Measurements from ENCODE around the gene POLA1. TPM values are rescaled to one million over a fixed set of nuclear protein-coding genes. Genes with fewer than 3 reads are reported as not detected.
A peak's percentile ranks its signal among the peaks of the same experiment; 100 is the strongest.
"Not testable (repeated sequence)": the region's sequence is repeated elsewhere in the genome, so short reads cannot be mapped to it uniquely, and the experiment has no call there.

The POLA1 gene, protein sequence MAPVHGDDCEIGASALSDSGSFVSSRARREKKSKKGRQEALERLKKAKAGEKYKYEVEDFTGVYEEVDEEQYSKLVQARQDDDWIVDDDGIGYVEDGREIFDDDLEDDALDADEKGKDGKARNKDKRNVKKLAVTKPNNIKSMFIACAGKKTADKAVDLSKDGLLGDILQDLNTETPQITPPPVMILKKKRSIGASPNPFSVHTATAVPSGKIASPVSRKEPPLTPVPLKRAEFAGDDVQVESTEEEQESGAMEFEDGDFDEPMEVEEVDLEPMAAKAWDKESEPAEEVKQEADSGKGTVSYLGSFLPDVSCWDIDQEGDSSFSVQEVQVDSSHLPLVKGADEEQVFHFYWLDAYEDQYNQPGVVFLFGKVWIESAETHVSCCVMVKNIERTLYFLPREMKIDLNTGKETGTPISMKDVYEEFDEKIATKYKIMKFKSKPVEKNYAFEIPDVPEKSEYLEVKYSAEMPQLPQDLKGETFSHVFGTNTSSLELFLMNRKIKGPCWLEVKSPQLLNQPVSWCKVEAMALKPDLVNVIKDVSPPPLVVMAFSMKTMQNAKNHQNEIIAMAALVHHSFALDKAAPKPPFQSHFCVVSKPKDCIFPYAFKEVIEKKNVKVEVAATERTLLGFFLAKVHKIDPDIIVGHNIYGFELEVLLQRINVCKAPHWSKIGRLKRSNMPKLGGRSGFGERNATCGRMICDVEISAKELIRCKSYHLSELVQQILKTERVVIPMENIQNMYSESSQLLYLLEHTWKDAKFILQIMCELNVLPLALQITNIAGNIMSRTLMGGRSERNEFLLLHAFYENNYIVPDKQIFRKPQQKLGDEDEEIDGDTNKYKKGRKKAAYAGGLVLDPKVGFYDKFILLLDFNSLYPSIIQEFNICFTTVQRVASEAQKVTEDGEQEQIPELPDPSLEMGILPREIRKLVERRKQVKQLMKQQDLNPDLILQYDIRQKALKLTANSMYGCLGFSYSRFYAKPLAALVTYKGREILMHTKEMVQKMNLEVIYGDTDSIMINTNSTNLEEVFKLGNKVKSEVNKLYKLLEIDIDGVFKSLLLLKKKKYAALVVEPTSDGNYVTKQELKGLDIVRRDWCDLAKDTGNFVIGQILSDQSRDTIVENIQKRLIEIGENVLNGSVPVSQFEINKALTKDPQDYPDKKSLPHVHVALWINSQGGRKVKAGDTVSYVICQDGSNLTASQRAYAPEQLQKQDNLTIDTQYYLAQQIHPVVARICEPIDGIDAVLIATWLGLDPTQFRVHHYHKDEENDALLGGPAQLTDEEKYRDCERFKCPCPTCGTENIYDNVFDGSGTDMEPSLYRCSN (N-terminal part only)
- 32.9 TPM for total RNA-seq

GRCh38 chrX:24693453-24694202, at the start of gene POLA1:
TSS of gene POLA1 (plus strand) at chrX:24693918. CDS start at chrX:24693962, 44 bp downstream.
- peak; percentile 97 for DNase-seq

DNA sequence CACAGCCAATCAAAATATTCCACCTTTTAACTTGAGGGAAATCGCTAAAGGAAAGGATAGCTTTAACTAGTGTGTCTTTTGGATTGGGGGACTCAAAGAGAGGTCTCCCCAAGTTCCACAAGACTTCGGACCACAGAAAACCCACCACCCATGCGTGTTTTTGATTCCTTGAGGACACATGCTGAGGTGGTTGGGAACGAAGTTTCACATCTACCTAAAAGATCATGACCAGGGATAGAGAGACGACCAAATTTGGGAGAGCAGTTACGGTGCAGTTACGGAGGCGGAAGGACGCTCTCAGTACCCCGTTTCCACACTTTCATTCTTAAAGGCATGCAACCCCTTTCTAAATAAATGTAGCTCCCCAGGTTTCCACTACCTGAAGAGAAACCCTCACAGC, 47.7 kb upstream of the POLA1 start:
- DNase-seq, result no peak

- DNase-seq, result peak; percentile 77
Measured at GRCh38 chrX:24646745-24647182, 47.0 kb upstream of the POLA1 start.

GRCh38 chrX:24647257-24648058, 46.3 kb upstream of the POLA1 start, which contains the start of gene PCYT1B:
TSS of gene PCYT1B (minus strand) at chrX:24647347. CDS start at chrX:24647105, 242 bp downstream.
- DNase-seq, result peak; percentile 91

- no peak for DNase-seq
Measured at GRCh38 chrX:24648495-24648894, 45.2 kb upstream of the POLA1 start.

DNA sequence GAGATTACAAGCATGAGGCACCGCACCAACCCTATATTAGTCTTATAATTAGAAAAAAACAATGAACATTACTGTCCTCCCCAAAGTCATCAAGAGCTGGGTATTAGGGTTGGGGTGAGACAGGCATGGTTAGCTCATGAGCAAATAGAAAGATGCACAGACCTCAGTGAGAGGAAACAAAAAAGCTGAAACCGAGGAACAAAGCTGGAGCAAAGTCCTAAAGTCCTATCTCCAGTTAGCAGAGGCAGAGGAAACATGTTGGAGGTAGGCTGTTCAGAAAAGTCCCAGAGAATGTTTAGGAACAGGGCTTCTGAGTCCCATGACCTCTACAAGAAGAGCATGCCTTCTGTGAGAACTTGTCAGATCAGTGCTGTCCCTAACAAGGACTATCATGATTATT, 41.9 kb upstream of the POLA1 start:
- DNase-seq, result no peak

GRCh38 chrX:24655679-24656078, 38.0 kb upstream of the POLA1 start:
- not testable (repeated sequence) for DNase-seq

GRCh38 chrX:24657671-24658386, 35.9 kb upstream of the POLA1 start:
- DNase-seq, result no peak

DNA sequence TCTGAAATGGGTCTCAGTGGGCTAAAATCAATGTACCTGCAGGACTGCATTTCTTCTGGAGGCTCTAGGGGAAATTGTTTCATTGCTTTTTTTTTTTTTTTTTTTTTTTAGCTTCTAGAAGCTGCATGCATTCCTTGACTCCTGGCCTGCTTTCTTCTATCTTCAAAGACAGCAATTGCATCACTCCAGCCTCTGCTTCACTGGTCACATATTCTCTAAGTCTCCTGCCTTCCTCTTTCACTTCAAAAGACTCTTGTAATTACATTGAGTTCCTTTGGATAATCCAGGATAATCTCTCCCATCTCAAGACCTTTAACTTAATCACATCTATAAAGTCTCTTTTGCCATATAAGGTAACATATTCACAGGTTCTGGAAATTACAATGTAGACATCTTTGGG, 35.3 kb upstream of the POLA1 start:
- DNase-seq, result no peak

GRCh38 chrX:24659106-24659505, 34.6 kb upstream of the POLA1 start:
- no peak for DNase-seq

DNA sequence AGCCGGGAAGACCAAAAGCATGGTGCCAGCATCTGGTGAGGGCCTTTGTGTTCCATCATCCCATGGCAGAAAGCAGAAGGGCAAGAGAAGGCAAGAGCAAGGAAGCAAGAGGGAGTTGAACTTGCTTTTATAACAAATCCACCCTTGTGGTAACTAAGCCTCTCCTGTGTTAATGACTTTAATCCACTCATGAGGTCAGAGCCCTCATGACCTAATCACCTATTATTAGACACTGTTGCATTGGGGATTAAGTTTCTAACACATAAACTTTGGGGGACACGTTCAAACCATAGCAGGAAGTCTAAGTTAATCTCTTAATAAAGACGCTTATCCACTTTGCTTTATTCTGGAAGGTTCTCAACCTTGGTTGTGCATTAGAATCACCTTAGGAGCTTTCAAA, 34.1 kb upstream of the POLA1 start:
- no peak for DNase-seq

DNA sequence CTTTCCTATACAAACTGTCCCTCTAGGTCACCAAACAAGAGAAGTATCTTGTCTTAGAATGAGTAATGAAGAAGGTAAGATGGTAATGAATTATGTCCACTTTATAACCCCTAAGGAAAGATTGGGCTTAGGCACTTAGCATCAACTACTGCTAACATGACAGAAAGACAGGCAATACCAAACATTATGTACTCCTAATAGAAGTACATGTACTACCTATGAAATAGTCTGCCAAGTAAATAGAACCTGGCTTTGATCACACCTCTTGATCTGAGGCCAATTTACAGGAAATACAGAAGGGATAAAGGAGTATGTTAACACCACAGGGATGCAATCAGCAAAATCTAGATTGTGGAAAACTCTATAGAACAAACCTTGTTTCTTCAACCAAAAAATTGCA, 32.4 kb upstream of the POLA1 start:
- no peak for DNase-seq

GRCh38 chrX:24662352-24662751, 31.4 kb upstream of the POLA1 start:
- DNase-seq, result no peak

DNA sequence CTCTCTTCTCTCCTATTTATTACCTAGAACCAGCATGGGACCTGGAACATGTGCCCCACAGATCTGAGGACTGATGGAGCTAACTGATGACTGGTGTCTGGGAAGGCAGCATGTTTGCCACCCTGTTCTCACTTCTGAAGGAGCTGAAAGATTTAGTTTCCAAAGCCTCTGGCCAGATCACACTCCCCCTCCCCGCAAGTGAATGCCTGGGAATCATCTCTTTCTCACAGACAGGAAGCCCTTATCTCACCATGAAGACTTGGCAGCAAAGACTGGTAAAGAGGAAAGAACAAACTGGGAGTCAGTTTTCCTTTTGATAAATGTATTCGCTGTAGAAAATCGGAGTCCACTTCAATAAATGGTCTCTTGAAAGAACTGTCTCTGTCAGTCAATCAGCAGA, 25.6 kb upstream of the POLA1 start:
- no peak for DNase-seq

DNA sequence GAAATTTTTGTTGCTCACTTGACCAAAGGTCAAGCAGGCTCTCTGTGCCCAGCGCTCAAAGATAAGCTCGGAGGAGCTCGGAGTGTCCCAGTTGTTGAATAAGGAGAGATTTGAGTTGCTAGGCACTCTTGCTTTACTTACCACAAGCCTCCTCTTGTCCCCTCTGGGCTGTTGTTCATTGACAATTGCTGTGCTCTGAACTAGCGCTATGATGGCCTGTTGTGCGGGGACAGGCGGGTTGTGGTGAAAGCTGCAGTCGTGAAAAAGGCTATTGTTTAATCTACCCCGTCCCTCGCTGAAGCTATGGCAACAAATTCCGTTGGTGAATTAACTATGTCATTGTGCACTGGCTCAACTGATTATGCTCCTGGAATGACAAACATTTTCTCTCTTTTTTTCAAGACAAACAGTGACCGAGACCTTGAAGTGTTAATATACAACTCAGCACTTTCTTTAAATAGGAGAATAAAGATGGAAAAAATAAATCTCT, 21.0 kb upstream of the POLA1 start:
- no peak for DNase-seq

GRCh38 chrX:24673424-24673823, 20.3 kb upstream of the POLA1 start:
- no peak for DNase-seq

DNA sequence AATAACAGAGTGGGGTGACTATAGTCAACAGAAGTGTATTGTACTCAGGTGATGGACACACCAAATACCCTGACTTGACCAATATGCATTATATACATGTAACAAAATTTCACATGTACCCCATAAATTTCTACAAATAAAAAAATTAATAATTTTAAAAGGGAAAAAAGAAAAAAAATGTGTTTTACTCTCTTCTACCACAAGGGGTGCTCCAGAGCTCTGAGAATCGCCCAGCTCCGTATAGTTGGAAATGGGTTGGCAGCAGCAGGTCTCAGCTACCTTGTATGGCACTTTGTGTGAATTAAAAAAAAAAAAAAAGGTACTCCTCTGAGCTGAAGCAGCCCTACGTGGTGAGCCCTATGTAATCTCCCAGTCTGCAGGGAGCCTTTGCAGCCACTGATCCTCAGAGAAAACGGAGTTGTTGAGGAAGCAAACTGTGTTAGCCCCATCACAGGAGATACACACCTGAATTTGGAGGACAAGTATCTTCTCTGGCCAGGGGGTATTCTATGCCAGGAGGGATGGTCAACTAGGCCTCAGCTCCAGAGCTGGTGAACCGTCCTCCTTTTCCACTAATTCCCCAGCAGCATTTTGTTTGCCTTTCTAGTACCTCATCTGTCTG, 17.2 kb upstream of the POLA1 start:
- peak; percentile 22 for DNase-seq

GRCh38 chrX:24682739-24683432, 10.8 kb upstream of the POLA1 start:
- no peak for DNase-seq

- DNase-seq, result no peak
Measured at GRCh38 chrX:24684048-24684447, 9.7 kb upstream of the POLA1 start.

All from tongue (tissue), 2 donors.